Spinal cord (tissue), 10 donors: ENCODE measurements around the gene NAT14. TPM values are rescaled to one million over a fixed set of nuclear protein-coding genes. Genes with fewer than 3 reads are reported as not detected.
A peak's percentile ranks its signal among the peaks of the same experiment; 100 is the strongest.
"Not testable (repeated sequence)": the region's sequence is repeated elsewhere in the genome, so short reads cannot be mapped to it uniquely, and the experiment has no call there.

Source experiments
- DNase-seq, 6 donors: peaks; one replicate each; pipeline versions ENCODE4 v3.0.0 to v3.0.0-alpha.2; 2013 to 2015; ENCODE audit warnings: low spot score in 6 of 6, low read depth in 4 of 6
- H3K27ac ChIP-seq: one replicate; pipeline ENCODE4 v1.5.1; 2013; ENCODE audit warnings: low read depth, low read length, control low read depth
- H3K27me3 ChIP-seq: one replicate; pipeline ENCODE4 v1.6.1; 2013; ENCODE audit warnings: low read length; ENCODE audit not compliant: control insufficient read depth, insufficient read depth
- H3K36me3 ChIP-seq: one replicate; pipeline ENCODE4 v1.6.1; 2013; ENCODE audit warnings: low read length; ENCODE audit not compliant: control insufficient read depth, insufficient read depth
- H3K4me1 ChIP-seq: one replicate; pipeline ENCODE4 v1.6.1; 2013; ENCODE audit warnings: low read length; ENCODE audit not compliant: control insufficient read depth, insufficient read depth
- H3K4me3 ChIP-seq: one replicate; pipeline ENCODE4 v1.5.1; 2013; ENCODE audit warnings: low read depth, low read length, control low read depth
- H3K9me3 ChIP-seq: one replicate; pipeline ENCODE4 v1.6.1; 2013; ENCODE audit warnings: low read length; ENCODE audit not compliant: control insufficient read depth, insufficient read depth
- WGBS: methylation state at CpG from one replicate; pipeline ENCODE4 v1.1.5; 2013; ENCODE audit warnings: missing lambda C conversion rate; ENCODE audit not compliant: insufficient coverage; 5-methylcytosine and 5-hydroxymethylcytosine counted together
- polyA plus RNA-seq, 2 donors: library from polyadenylated mRNA; unstranded; fragments of 120-200 nt; gene quantifications; one replicate each; pipeline ENCODE4 v1.2.1, GENCODE V29; 2013; ENCODE audit not compliant: insufficient read length in 2 of 2
- total RNA-seq, 2 donors: library from RNA; depleted of rRNA in 1 of 2; stranded (reverse); fragments of 120-200 nt in 1 of 2; fragments of >200 nt in 1 of 2; gene quantifications; one replicate each; pipeline versions ENCODE4 v1.2.3 to v1.2.4, GENCODE V29; 2013 to 2014
- donor health status: healthy.

The NAT14 gene
- total and polyA plus RNA-seq, 4 donors = 16.2 to 94.0 (median 69.4) TPM

DNA sequence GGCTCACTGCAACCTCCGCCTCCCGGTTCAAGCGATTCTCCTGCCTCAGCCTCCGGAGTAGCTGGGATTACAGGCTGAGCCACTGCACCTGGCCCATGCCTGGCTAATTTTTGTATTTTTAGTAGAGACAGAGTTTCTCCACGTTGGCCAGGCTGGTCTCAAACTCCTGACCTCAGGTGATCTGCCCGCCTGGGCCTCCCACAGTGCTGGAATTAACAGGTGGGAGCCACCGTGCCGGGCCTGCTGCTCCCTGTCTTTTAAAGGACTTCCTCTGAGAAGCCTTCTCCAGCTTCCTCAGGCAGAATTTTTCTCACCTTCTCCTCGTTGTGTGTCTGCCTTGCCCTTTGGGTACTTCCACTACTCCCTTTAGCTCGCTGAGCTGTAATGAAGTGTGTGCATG, 11.8 kb downstream of the NAT14 start:
- WGBS = 85% methylated on average over 8 of the region's 10 CpGs
- peaks cover 12% of the 10 kb centered on the region for H3K4me1 ChIP-seq
- not testable (repeated sequence) for H3K27ac ChIP-seq, DNase-seq, H3K4me3 ChIP-seq, H3K27me3 ChIP-seq, H3K36me3 ChIP-seq, H3K9me3 ChIP-seq

DNA sequence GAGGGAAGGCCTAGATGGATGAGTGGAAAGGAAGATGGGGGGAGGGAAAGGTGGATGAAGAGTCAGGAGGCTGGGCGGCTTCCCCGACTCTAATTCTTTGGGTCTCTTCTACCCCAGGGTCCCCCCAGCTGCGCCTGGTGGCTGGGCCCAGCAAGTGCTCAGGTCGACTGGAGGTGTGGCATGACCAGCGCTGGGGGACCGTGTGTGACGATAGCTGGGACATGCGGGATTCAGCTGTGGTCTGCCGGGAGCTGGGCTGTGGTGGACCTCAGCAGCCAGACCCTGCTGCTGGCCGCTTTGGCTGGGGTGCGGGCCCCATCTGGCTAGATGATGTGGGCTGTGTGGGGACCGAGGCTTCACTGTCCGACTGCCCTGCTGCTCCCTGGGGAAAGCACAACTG, 12.8 kb downstream of the NAT14 start:
- DNase-seq = no peak
- no peak overlapping the region for H3K4me3 ChIP-seq
- peaks cover 12% of the 10 kb centered on the region for H3K4me1 ChIP-seq
- 89% methylated on average over 12 of the region's 13 CpGs for WGBS
- H3K9me3 ChIP-seq = no peaks in the 10 kb centered on the region
- no peak overlapping the region for H3K27ac ChIP-seq
- H3K27me3 ChIP-seq = peaks cover 6% of the 10 kb centered on the region
- H3K36me3 ChIP-seq = peaks cover 8% of the 10 kb centered on the region

DNA sequence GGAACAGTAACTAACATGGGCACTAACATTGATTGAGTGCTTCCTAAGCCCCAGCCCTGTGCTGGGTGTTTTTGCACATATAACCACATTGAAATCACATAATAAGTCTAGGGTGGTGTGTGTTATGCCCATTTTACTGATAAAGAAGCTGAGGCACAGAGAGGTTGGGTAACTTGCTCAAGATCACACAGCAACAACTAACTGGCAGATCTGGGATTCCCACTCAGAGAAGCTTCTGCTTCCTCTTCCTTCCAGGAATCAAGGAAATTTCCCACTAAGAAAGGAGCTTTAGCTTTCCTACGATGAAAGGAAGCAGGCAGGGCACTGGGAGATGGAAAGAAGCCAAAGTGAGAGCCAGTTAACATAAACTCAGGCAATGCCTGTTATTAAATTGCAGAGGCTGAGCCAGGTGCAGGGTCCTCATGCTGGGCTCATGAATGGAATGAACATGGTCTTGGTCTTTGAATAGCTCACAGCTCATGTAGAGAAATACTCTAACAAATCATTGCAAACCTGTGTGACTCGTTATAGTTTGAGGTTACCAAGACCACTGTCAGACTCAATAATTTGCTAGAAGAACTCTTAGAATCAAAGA, 13.4 kb downstream of the NAT14 start:
- peaks cover 3% of the 10 kb centered on the region for H3K27me3 ChIP-seq
- WGBS = no CpG with 5 or more reads among the region's 2 CpGs
- H3K4me3 ChIP-seq = no peak overlapping the region
- H3K9me3 ChIP-seq = no peaks in the 10 kb centered on the region
- peaks cover 8% of the 10 kb centered on the region for H3K36me3 ChIP-seq
- peak in 1 of 6 donors; percentile 52 for DNase-seq
- no peak overlapping the region for H3K27ac ChIP-seq
- peaks cover 12% of the 10 kb centered on the region for H3K4me1 ChIP-seq

DNA sequence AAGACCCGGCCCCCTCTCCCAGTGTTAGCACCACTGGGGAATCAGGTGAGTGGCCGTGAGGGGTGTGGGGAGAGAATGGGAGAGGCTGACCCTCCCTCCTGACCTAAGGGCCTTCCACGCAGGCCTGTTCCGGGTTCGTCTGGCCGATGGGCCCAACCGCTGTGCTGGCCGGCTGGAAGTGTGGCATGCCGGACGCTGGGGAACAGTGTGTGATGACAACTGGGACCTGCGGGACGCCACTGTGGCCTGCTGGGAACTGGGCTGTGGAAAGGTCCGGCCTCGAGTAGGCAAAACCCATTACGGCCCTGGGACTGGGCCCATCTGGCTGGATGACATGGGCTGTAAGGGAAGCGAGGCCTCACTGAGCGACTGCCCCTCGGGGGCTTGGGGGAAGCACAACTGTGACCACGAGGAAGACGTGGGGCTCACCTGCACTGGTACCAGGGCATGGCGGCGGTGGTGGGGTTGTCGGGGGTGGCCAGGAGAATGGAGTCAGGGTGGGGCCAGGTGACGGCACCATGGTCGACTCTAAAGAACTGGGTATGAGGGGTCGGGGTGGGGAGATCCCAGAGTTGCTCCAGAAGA, 15.5 kb downstream of the NAT14 start:
- Histone ChIP-seq H3K27ac (no peak overlapping the region), H3K27me3 (no peaks in the 10 kb centered on the region), H3K4me1 (peaks cover 15% of the 10 kb centered on the region), H3K36me3 (peaks cover 8% of the 10 kb centered on the region), H3K4me3 (no peak overlapping the region), H3K9me3 (no peaks in the 10 kb centered on the region)
- no peak for DNase-seq
- 93% methylated on average over 19 of the region's 26 CpGs for WGBS

DNA sequence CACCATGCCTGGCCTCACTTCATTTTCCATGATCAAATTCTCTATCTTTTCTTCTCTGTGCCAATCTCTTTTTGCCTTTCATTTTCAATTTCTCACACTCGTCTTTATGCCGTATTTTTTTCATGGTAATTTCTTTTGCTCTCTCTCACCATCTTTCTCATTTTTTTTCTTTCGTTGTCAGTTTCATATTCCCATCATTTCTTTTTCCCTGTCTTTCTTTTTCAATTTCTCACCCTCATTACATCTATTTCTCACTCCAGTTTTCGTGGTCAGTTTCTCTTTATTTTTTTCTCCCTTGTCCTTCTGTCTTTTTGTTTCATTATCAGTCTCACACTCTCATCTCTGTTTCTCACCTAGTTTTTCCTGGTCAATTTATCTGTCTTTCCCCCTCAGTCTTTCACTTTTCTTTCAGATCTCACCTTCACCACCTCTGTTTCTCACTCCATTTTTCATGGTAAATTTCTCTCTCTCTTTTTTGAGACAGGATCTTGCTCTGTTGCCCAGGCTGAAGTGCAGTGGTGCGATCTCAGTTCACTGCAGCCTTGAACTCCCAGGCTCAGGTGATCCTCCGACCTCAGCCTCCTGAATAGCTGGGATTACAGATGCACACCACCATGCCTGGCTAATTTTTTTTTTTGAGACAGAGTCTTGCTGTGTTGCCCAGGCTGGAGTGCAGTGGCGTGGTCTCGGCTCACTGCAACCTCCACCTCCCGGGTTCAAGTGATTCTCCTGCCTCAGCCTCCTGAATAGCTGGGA, 17.4 kb downstream of the NAT14 start:
- Histone ChIP-seq H3K4me3 (no peak overlapping the region), H3K4me1 (peaks cover 15% of the 10 kb centered on the region), H3K36me3 (peaks cover 8% of the 10 kb centered on the region), H3K9me3 (no peaks in the 10 kb centered on the region), H3K27ac (no peak overlapping the region), H3K27me3 (no peaks in the 10 kb centered on the region)
- no peak for DNase-seq
- 95% methylated on average over 9 of the region's 9 CpGs for WGBS

DNA sequence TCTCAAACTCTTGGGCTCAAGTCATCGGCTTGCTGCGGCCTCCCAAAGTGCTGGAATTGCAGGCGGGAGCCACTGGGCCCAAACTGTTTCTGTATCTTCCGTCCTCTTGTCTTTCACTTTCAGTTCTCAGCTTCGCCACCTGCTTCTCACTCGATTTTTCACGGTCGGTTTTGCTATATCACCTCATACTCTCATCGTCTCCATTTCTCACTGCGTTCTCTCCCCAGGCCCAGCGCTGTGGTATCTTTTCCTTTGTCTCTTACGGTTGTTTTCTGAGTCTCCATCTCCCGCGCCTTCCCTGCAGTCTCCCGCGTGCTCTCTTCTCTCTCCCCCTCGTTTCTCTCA, 18.1 kb downstream of the NAT14 start:
- Histone ChIP-seq H3K4me1 (peaks cover 15% of the 10 kb centered on the region), H3K4me3 (no peak overlapping the region), H3K27me3 (no peaks in the 10 kb centered on the region), H3K27ac (no peak overlapping the region), H3K36me3 (peaks cover 8% of the 10 kb centered on the region), H3K9me3 (no peaks in the 10 kb centered on the region)
- WGBS = 80% methylated on average over 17 of the region's 17 CpGs
- no peak for DNase-seq

DNA sequence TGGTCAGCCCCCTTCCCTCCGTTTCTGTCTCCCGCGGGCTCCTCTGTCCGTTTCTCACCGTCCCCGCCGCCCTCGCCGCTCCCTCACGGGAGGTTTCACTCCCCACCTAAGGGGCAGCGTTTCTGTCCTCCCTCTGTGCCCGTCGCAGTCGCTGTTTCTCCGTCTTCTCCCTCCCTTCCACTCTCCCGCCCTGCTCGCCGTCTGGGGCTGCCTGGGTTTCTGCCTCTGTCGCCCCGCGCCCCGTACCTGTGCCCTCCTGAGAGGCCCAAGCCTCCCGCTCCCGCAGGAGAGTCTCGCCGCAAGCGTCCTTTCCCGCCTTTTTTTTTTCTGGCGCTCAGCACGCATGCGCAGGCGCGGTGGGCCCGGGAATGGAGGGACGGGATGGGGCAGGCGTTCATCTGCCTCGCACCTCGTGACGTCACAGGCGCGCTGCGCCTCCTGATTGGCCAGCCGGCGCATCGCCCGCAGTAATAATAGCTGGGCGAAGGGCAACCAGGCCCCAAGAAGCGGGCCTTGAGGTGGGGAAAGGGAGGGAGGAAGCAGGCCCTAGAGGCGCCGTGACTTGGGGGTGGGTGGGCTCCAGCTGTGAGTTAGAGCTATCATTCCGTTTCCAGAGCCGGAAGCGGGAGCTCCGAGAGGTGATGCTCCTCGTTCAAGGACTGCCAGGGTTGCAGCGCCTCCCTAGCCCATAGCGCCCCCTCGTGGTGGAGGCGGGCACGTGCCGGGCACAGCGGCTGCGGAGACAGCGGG, 18.7 kb downstream of the NAT14 start:
- Histone ChIP-seq H3K27me3 (no peaks in the 10 kb centered on the region), H3K36me3 (peaks cover 8% of the 10 kb centered on the region), H3K27ac (peak overlapping the region; percentile 52), H3K4me1 (peaks cover 15% of the 10 kb centered on the region), H3K4me3 (peak overlapping the region; percentile 46), H3K9me3 (no peaks in the 10 kb centered on the region)
- 8% methylated on average over 64 of the region's 64 CpGs for WGBS
- peak; percentile 78 to 97 (median 86) for DNase-seq

DNA sequence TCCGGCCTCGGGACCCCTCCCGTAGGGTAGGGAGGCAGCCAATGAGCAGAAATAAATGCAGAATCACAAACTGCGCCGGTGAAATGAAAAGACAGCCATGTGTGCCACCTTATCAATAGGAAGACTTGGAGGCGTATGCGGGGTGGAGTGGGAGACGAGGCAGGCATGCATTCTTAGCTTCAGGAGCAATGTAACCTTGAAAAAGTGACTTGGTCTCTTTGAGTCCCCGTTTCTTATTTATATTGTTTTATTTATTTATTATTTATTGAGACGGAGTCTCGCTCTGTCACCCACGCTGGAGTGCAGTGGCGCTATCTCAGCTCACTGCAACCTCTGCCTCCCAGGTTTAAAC, 19.2 kb downstream of the NAT14 start:
- no peak overlapping the region for H3K27ac ChIP-seq
- no peak overlapping the region for H3K4me3 ChIP-seq

DNA sequence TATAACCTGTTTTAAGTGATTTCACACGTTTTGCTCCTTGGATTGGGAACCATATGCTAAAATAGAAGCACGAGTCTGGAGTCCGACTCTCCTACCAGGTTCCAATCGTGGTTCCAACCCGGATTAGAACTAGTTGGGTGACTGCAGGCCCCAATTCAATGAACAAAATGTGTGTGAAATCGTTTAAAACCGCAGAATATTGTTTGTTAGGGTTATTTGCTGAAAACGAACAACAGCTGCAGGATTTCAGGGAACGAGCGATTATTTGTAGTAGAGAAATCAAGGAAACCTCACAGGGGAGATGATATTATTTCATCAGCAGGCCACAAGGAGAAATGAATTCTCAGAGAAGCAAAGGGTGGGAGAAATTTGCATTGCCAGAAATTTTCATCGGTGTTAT, 20.0 kb downstream of the NAT14 start:
- H3K4me1 ChIP-seq = peaks cover 15% of the 10 kb centered on the region
- 89% methylated on average over 10 of the region's 11 CpGs for WGBS
- H3K27me3 ChIP-seq = no peaks in the 10 kb centered on the region
- no peak overlapping the region for H3K4me3 ChIP-seq
- H3K27ac ChIP-seq = no peak overlapping the region
- H3K36me3 ChIP-seq = peaks cover 6% of the 10 kb centered on the region
- no peaks in the 10 kb centered on the region for H3K9me3 ChIP-seq
- no peak for DNase-seq

More for the DNA sequence above, 19.2 kb downstream of the NAT14 start:
- H3K9me3 ChIP-seq = no peaks in the 10 kb centered on the region
- DNase-seq = no peak
- no peaks in the 10 kb centered on the region for H3K27me3 ChIP-seq
- peaks cover 15% of the 10 kb centered on the region for H3K4me1 ChIP-seq
- WGBS = 28% methylated on average over 11 of the region's 13 CpGs
- peaks cover 8% of the 10 kb centered on the region for H3K36me3 ChIP-seq
